Panc1 (cell line): ENCODE data around the gene PLBD2. TPM values are rescaled to one million over a fixed set of nuclear protein-coding genes. Genes with fewer than 3 reads are reported as not detected.

ENCODE experiments used
- ATAC-seq: fragments of 200-7000 bp; cut with Tn5 transposase; 2 replicates; pipeline ENCODE4 v1.9.1; 2020; ENCODE audit warnings: mild to moderate bottlenecking, moderate library complexity
- BruUV-seq: library from RNA; stranded (reverse); fragments of 400-500 nt; replicated peaks from 2 replicates; lab custom pipeline; 2021; lab: Mats Ljungman, UMichigan
- CTCF ChIA-PET: fragments of 300-600 bp; sonication (Branson Sonifier 250); formaldehyde crosslinking; loops from one replicate; lab custom pipeline; 2022; ENCODE audit warnings: antibody characterized with exemption; lab: Charles Lee
- POLR2A ChIA-PET: fragments of 300-600 bp; sonication (Branson Sonifier 250); formaldehyde crosslinking; loops from one replicate; lab custom pipeline; 2022; ENCODE audit warnings: antibody characterized with exemption; lab: Charles Lee
- DNase-seq: peaks from one replicate; pipeline ENCODE4 v3.0.0-alpha.2; 2010; ENCODE audit warnings: low read depth, low spot score
- H3K27ac ChIP-seq: 2 replicates; pipeline ENCODE4 v1.5.1; 2011; ENCODE audit warnings: mild to moderate bottlenecking, low read length, inconsistent platforms
- H3K27me3 ChIP-seq: fragments of 200-500 bp; sonication (Bioruptor generic); 2 replicates; pipeline ENCODE4 v1.6.0; 2014; ENCODE audit warnings: low read length, inconsistent platforms; ENCODE audit not compliant: control insufficient read depth, insufficient read depth
- H3K36me3 ChIP-seq: fragments of 200-500 bp; sonication (Bioruptor generic); 2 replicates; pipeline ENCODE4 v1.5.1; 2014; ENCODE audit warnings: inconsistent platforms, mild to moderate bottlenecking, low read length, moderate library complexity; ENCODE audit not compliant: control insufficient read depth, insufficient read depth
- H3K4me1 ChIP-seq: 2 replicates; pipeline ENCODE4 v1.5.1; 2011; ENCODE audit warnings: inconsistent platforms, mild to moderate bottlenecking, low read length, moderate library complexity; ENCODE audit not compliant: control insufficient read depth, insufficient read depth
- H3K4me3 ChIP-seq, 2 experiments: 2 replicates each; pipeline ENCODE4 v1.5.1; 2011 to 2012; ENCODE audit warnings: low read depth in 2 of 2, low read length in 2 of 2, mild to moderate bottlenecking in 2 of 2, inconsistent platforms in 1 of 2, moderate library complexity in 1 of 2
- H3K9me3 ChIP-seq: fragments of 200-500 bp; sonication (Bioruptor generic); 2 replicates; pipeline ENCODE4 v1.5.1; 2014; ENCODE audit warnings: low read depth, mild to moderate bottlenecking, inconsistent platforms, low read length, moderate library complexity; ENCODE audit not compliant: control insufficient read depth, insufficient read depth
- CTCF ChIP-seq: fragments of 450-650 bp; IDR thresholded peaks from 2 replicates; pipeline ENCODE4 v1.5.1; 2017; ENCODE audit warnings: mild to moderate bottlenecking
- POLR2AphosphoS5 ChIP-seq: IDR thresholded peaks from 2 replicates; pipeline ENCODE4 v1.6.1; 2012; ENCODE audit warnings: mild to moderate bottlenecking, low read depth, low read length, moderate library complexity
- SIN3A ChIP-seq: IDR thresholded peaks from 2 replicates; pipeline ENCODE4 v1.6.1; 2012; ENCODE audit warnings: low read depth, mild to moderate bottlenecking, low read length, moderate library complexity, borderline replicate concordance; ENCODE audit not compliant: insufficient read depth
- TCF7L2 ChIP-seq: IDR thresholded peaks from 2 replicates; pipeline ENCODE4 v1.6.1; 2011; ENCODE audit warnings: mild to moderate bottlenecking, low read depth, low read length, inconsistent platforms
- in situ Hi-C: cut with HindIII; loops from 2 replicates; pipeline ENCODE4 v1.10.0; 2016; ENCODE audit warnings: low sequenced_read_pairs, low pct_unique_long_range_greater_than_20kb
- intact Hi-C: fragments of 100-400 bp; cut with micrococcal nuclease; formaldehyde crosslinking; loops from one replicate; pipeline ENCODE4 v1.10.0; 2022; ENCODE audit not compliant: unreplicated experiment
- total RNA-seq: library from RNA; stranded (reverse); gene quantifications from one replicate; pipeline ENCODE4 v1.2.1, GENCODE V29; 2021; ENCODE audit not compliant: unreplicated experiment
- TF ChIP-seq, protein P1 (sequence below), 2 experiments: IDR thresholded peaks; 2 replicates each; pipeline ENCODE4 v1.6.1; 2011 to 2012; ENCODE audit warnings: low read depth in 2 of 2, control low read depth in 1 of 2, low read length in 1 of 2, mild to moderate bottlenecking in 1 of 2, moderate library complexity in 1 of 2; ENCODE audit not compliant: insufficient read depth in 1 of 2

PLBD2 gene
- total RNA-seq, 1 experiment from 2014 or later, result 69.7 TPM

DNA sequence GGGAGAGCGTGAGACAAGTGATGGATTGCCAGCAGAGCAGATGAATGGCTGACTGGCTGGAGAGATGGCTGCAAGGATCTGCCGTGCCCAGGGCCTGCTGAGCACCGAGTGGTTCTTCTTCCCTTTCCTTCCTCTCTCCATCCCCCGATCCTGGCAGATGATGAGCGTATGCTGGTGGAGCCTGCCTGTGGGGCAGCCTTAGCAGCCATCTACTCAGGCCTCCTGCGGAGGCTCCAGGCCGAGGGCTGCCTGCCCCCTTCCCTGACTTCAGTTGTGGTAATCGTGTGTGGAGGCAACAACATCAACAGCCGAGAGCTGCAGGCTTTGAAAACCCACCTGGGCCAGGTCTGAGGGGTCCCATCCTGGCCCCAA is 79.3 kb downstream of the PLBD2 start:
- BruUV-seq, result no TSS peak

GRCh38 chr12:113438523-113439300 is 80.3 kb downstream of the PLBD2 start:
- no TSS peak for BruUV-seq
- Histone ChIP-seq H3K27me3 (peaks cover 5% of the 10 kb centered on the region; the same call in 1 of the 2 replicates), H3K4me3 (no peak overlapping the region), H3K36me3 (no peaks in the 10 kb centered on the region), H3K27ac (no peak overlapping the region), H3K4me1 (no peaks in the 10 kb centered on the region), H3K9me3 (no peaks in the 10 kb centered on the region)
- ChIA-PET POLR2A (no interaction called here), CTCF (no interaction called here)
- intact Hi-C loops, result loop anchor here (5.0 kb wide), 1 partner anchor 474 kb away; no protein-coding TSS in a partner anchor
- in situ Hi-C loops, result no loop called here
- ATAC-seq (no peak), DNase-seq (no peak)
- TF ChIP-seq SIN3A (no peak), POLR2AphosphoS5 (no peak)

More for the DNA sequence above, 79.3 kb downstream of the PLBD2 start:
- intact Hi-C loops, result loop anchor here (5.0 kb wide), 1 partner anchor 475 kb away; no protein-coding TSS in a partner anchor
- Histone ChIP-seq H3K27me3 (peaks cover 5% of the 10 kb centered on the region; the same call in 1 of the 2 replicates), H3K4me3 (no peak overlapping the region), H3K4me1 (no peaks in the 10 kb centered on the region), H3K36me3 (no peaks in the 10 kb centered on the region), H3K9me3 (no peaks in the 10 kb centered on the region), H3K27ac (no peak overlapping the region)
- ATAC-seq (no peak), DNase-seq (no peak)
- TF ChIP-seq CTCF (no peak), TCF7L2 (no peak), POLR2AphosphoS5 (no peak), SIN3A (no peak)
- TF ChIP-seq, protein P1, sequence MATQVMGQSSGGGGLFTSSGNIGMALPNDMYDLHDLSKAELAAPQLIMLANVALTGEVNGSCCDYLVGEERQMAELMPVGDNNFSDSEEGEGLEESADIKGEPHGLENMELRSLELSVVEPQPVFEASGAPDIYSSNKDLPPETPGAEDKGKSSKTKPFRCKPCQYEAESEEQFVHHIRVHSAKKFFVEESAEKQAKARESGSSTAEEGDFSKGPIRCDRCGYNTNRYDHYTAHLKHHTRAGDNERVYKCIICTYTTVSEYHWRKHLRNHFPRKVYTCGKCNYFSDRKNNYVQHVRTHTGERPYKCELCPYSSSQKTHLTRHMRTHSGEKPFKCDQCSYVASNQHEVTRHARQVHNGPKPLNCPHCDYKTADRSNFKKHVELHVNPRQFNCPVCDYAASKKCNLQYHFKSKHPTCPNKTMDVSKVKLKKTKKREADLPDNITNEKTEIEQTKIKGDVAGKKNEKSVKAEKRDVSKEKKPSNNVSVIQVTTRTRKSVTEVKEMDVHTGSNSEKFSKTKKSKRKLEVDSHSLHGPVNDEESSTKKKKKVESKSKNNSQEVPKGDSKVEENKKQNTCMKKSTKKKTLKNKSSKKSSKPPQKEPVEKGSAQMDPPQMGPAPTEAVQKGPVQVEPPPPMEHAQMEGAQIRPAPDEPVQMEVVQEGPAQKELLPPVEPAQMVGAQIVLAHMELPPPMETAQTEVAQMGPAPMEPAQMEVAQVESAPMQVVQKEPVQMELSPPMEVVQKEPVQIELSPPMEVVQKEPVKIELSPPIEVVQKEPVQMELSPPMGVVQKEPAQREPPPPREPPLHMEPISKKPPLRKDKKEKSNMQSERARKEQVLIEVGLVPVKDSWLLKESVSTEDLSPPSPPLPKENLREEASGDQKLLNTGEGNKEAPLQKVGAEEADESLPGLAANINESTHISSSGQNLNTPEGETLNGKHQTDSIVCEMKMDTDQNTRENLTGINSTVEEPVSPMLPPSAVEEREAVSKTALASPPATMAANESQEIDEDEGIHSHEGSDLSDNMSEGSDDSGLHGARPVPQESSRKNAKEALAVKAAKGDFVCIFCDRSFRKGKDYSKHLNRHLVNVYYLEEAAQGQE (IDR thresholded peaks at IDR 0.05; ENCODE audit: insufficient read depth in 1 of 2, low read depth in 2 of 2, low read length in 1 of 2), result no peak
- POLR2A ChIA-PET, result no interaction called here
- in situ Hi-C loops, result no loop called here
- CTCF ChIA-PET, result no interaction called here

GRCh38 chr12:113439301-113439597 is 80.9 kb downstream of the PLBD2 start:
- no peak for ATAC-seq
- ChIA-PET POLR2A (no interaction called here), CTCF (no interaction called here)
- no peaks in the 10 kb centered on the region for H3K4me1 ChIP-seq
- TF ChIP-seq TCF7L2, result no peak
- TF ChIP-seq SIN3A, result no peak
- TF ChIP-seq CTCF, result no peak
- no peak for TF ChIP-seq POLR2AphosphoS5
- TF ChIP-seq, protein P1 (IDR thresholded peaks at IDR 0.05; ENCODE audit: insufficient read depth in 1 of 2, low read depth in 2 of 2, low read length in 1 of 2), result no peak
- intact Hi-C loops (loop anchor here (5.0 kb wide), 1 partner anchor 473 kb away; no protein-coding TSS in a partner anchor), in situ Hi-C loops (no loop called here)
- no peaks in the 10 kb centered on the region for H3K9me3 ChIP-seq
- H3K36me3 ChIP-seq, result no peaks in the 10 kb centered on the region
- H3K4me3 ChIP-seq, result no peak overlapping the region
- no peak overlapping the region for H3K27ac ChIP-seq
- no peak for DNase-seq
- peaks cover 5% of the 10 kb centered on the region; the same call in 1 of the 2 replicates for H3K27me3 ChIP-seq
- BruUV-seq, result no TSS peak
